ENCODE data around the gene GNB2.

DNA sequence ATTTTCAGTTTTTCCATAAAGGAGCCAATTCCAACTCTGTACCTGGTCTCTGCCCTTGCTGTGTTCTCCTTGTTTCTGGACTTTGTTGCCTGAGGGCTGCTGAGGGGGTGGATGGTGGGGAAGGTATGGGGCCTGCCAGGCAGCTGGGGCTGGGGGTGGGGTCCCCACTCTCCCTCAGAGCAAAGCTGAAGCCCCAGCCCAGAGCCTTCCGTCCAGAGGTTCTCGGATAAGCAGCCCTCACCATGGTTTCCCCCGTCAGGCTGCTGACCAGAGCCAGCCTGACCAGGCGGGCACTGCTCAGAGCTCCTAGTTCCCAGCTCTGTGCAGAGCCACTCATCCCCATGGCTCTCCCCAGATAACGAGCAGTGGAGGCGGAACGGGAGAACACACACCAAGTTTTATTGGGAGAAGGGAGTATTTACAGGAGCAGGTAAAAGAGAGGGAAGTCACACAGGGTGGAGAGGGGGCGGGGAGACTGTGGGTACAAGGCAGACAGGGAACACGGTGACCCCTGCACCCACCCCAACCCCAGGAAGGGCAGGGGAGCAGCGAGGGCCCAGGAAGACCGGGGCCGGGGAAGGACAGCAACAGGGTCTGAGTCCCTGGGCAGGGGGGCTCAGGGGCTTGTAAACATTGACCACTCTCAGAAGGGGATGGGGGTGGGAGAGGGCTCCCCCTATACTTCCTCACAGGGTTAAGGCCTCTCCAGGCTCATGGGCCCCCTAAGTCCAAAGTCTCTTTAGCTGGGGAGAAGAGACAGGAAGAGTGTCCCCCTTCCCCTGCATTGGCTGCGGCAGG lies 5.8 kb downstream of the GNB2 start:
- TF ChIP-seq CTCF (IDR thresholded peaks at IDR 0.05) (no peak), POLR2A (IDR thresholded peaks at IDR 0.05) (no peak)

Measured in stomach (tissue), 4 donors.